Effector memory CD4-positive, alpha-beta T cell (primary cell): ENCODE data around the gene TTC13.
"Not testable (repeated sequence)": the region's sequence is repeated elsewhere in the genome, so short reads cannot be mapped to it uniquely, and the experiment has no call there.

Source experiments
- DNase-seq, 3 donors: peaks; one replicate each; pipeline ENCODE4 v3.0.0-alpha.2; 2020
- H3K27ac ChIP-seq: 2 replicates; pipeline ENCODE4 v1.7.0; 2013; ENCODE audit warnings: mild to moderate bottlenecking, low read length, moderate library complexity; ENCODE audit not compliant: insufficient read depth, poor library complexity, severe bottlenecking
- H3K27me3 ChIP-seq: replicated peaks from 2 replicates; pipeline ENCODE4 v1.7.0; 2013; ENCODE audit warnings: mild to moderate bottlenecking, low read length; ENCODE audit not compliant: insufficient read depth, control insufficient read depth, poor library complexity, severe bottlenecking
- H3K36me3 ChIP-seq: 2 replicates; pipeline ENCODE4 v1.7.0; 2013; ENCODE audit warnings: mild to moderate bottlenecking, low read length, moderate library complexity; ENCODE audit not compliant: control insufficient read depth, insufficient read depth
- H3K4me1 ChIP-seq: 2 replicates; pipeline ENCODE4 v1.7.0; 2013; ENCODE audit warnings: low read length, mild to moderate bottlenecking; ENCODE audit not compliant: control insufficient read depth, insufficient read depth, poor library complexity, severe bottlenecking
- H3K4me3 ChIP-seq: 2 replicates; pipeline ENCODE4 v1.7.0; 2013; ENCODE audit warnings: low read length, low read depth, mild to moderate bottlenecking; ENCODE audit not compliant: insufficient read depth, poor library complexity, severe bottlenecking
- H3K9me3 ChIP-seq: 2 replicates; pipeline ENCODE4 v1.7.0; 2013; ENCODE audit warnings: mild to moderate bottlenecking, low read length, moderate library complexity; ENCODE audit not compliant: control insufficient read depth

The TTC13 gene

GRCh38 chr1:230994860-230995259 is 16.2 kb upstream of the TTC13 start:
- no peak for DNase-seq
- Histone ChIP-seq H3K9me3 (no peaks in the 10 kb centered on the region), H3K4me1 (no peaks in the 10 kb centered on the region), H3K27ac (no peak overlapping the region), H3K27me3 (no peaks in the 10 kb centered on the region), H3K36me3 (peaks cover 43% of the 10 kb centered on the region), H3K4me3 (no peak overlapping the region)

- Histone ChIP-seq H3K9me3 (no peaks in the 10 kb centered on the region), H3K4me3 (no peak overlapping the region), H3K4me1 (no peaks in the 10 kb centered on the region), H3K36me3 (peaks cover 18% of the 10 kb centered on the region), H3K27me3 (no peaks in the 10 kb centered on the region), H3K27ac (no peak overlapping the region)
- DNase-seq, result no peak
Observed at GRCh38 chr1:230992100-230992774, 13.6 kb upstream of the TTC13 start.

GRCh38 chr1:230987448-230987847 is 8.8 kb upstream of the TTC13 start:
- Histone ChIP-seq H3K27ac (no peak overlapping the region), H3K36me3 (peaks cover 6% of the 10 kb centered on the region), H3K9me3 (no peaks in the 10 kb centered on the region), H3K4me1 (no peaks in the 10 kb centered on the region), H3K4me3 (no peak overlapping the region), H3K27me3 (no peaks in the 10 kb centered on the region)
- DNase-seq, result no peak

- H3K4me3 ChIP-seq, result no peak overlapping the region
Observed at GRCh38 chr1:230986976-230987375, 8.3 kb upstream of the TTC13 start.

GRCh38 chr1:230985711-230986110 is 7.0 kb upstream of the TTC13 start:
- Histone ChIP-seq H3K27me3 (no peaks in the 10 kb centered on the region), H3K9me3 (no peaks in the 10 kb centered on the region), H3K4me1 (no peaks in the 10 kb centered on the region), H3K4me3 (no peak overlapping the region), H3K36me3 (no peaks in the 10 kb centered on the region), H3K27ac (no peak overlapping the region)
- no peak for DNase-seq

More at GRCh38 chr1:230986976-230987375, 8.3 kb upstream of the TTC13 start:
- DNase-seq, result no peak
- H3K27ac ChIP-seq, result no peak overlapping the region
- no peaks in the 10 kb centered on the region for H3K27me3 ChIP-seq
- no peaks in the 10 kb centered on the region for H3K9me3 ChIP-seq
- peaks cover 1% of the 10 kb centered on the region for H3K36me3 ChIP-seq
- H3K4me1 ChIP-seq, result no peaks in the 10 kb centered on the region

GRCh38 chr1:230984622-230985515 is 6.2 kb upstream of the TTC13 start:
- not testable (repeated sequence) for H3K4me1 ChIP-seq, H3K4me3 ChIP-seq, DNase-seq, H3K27me3 ChIP-seq, H3K36me3 ChIP-seq, H3K27ac ChIP-seq, H3K9me3 ChIP-seq

GRCh38 chr1:230983811-230984210 is 5.2 kb upstream of the TTC13 start:
- H3K27me3 ChIP-seq, result no peaks in the 10 kb centered on the region
- H3K36me3 ChIP-seq, result no peaks in the 10 kb centered on the region
- H3K27ac ChIP-seq, result no peak overlapping the region
- no peak for DNase-seq
- peaks cover 12% of the 10 kb centered on the region for H3K4me1 ChIP-seq
- no peak overlapping the region for H3K4me3 ChIP-seq
- H3K9me3 ChIP-seq, result no peaks in the 10 kb centered on the region

GRCh38 chr1:230982696-230983095 is 4.0 kb upstream of the TTC13 start:
- H3K36me3 ChIP-seq, result no peaks in the 10 kb centered on the region
- no peaks in the 10 kb centered on the region for H3K9me3 ChIP-seq
- H3K4me1 ChIP-seq, result peaks cover 15% of the 10 kb centered on the region
- no peaks in the 10 kb centered on the region for H3K27me3 ChIP-seq
- no peak for DNase-seq
- H3K4me3 ChIP-seq, result no peak overlapping the region
- no peak overlapping the region for H3K27ac ChIP-seq

- Histone ChIP-seq H3K27me3 (no peaks in the 10 kb centered on the region), H3K4me1 (peaks cover 34% of the 10 kb centered on the region), H3K4me3 (no peak overlapping the region), H3K9me3 (no peaks in the 10 kb centered on the region), H3K36me3 (peaks cover 3% of the 10 kb centered on the region), H3K27ac (peak overlapping the region; percentile 69)
- no peak for DNase-seq
Observed at GRCh38 chr1:230979952-230980351, 1.3 kb upstream of the TTC13 start.

GRCh38 chr1:230979389-230979716 is 692 bp upstream of the TTC13 start:
- peaks cover 3% of the 10 kb centered on the region for H3K36me3 ChIP-seq
- peak overlapping the region; percentile 69 for H3K27ac ChIP-seq
- no peaks in the 10 kb centered on the region for H3K27me3 ChIP-seq
- peak overlapping the region; percentile 73 for H3K4me3 ChIP-seq
- no peaks in the 10 kb centered on the region for H3K9me3 ChIP-seq
- DNase-seq, result no peak
- peaks cover 36% of the 10 kb centered on the region for H3K4me1 ChIP-seq
